ENCODE data around the gene CPPED1.
"Not testable (repeated sequence)": the region's sequence is repeated elsewhere in the genome, so short reads cannot be mapped to it uniquely, and the experiment has no call there.

Gene CPPED1

GRCh38 chr16:12792528-12792927, 11.2 kb downstream of the CPPED1 start:
- H2AFZ ChIP-seq (ENCODE audit: low read length, unreplicated experiment); H3K27me3 ChIP-seq (ENCODE audit: insufficient read depth, low read length); H3K79me2 ChIP-seq (ENCODE audit: control insufficient read depth, insufficient read depth, low read length, unreplicated experiment); H3K27ac ChIP-seq (ENCODE audit: low read depth, low read length); H3K4me1 ChIP-seq (ENCODE audit: control insufficient read depth, insufficient read depth, low read length, unreplicated experiment); H3K36me3 ChIP-seq (ENCODE audit: insufficient read depth, low read length); H3K4me3 ChIP-seq (ENCODE audit: low read depth, low read length): not testable (repeated sequence)

- peaks cover 4% of the 10 kb centered on the region for H3K79me2 ChIP-seq (ENCODE audit: control insufficient read depth, insufficient read depth, low read length, unreplicated experiment)
- no peaks in the 10 kb centered on the region for H3K27me3 ChIP-seq (ENCODE audit: insufficient read depth, low read length)
- H3K36me3 ChIP-seq (ENCODE audit: insufficient read depth, low read length) = no peaks in the 10 kb centered on the region
- H3K4me3 ChIP-seq (ENCODE audit: low read depth, low read length) = no peak overlapping the region
- H2AFZ ChIP-seq (ENCODE audit: low read length, unreplicated experiment) = no peak overlapping the region
- no peaks in the 10 kb centered on the region for H3K4me1 ChIP-seq (ENCODE audit: control insufficient read depth, insufficient read depth, low read length, unreplicated experiment)
- no peak overlapping the region for H3K27ac ChIP-seq (ENCODE audit: low read depth, low read length)
These were observed 12.3 kb downstream of the CPPED1 start for GRCh38 chr16:12791340-12791739.

GRCh38 chr16:12788758-12789157, 14.9 kb downstream of the CPPED1 start:
- Histone ChIP-seq H3K36me3 (ENCODE audit: insufficient read depth, low read length) (no peaks in the 10 kb centered on the region), H3K27me3 (ENCODE audit: insufficient read depth, low read length) (no peaks in the 10 kb centered on the region)

GRCh38 chr16:12786081-12786480, 17.6 kb downstream of the CPPED1 start:
- H3K36me3 ChIP-seq (ENCODE audit: insufficient read depth, low read length) = no peaks in the 10 kb centered on the region

More at GRCh38 chr16:12788758-12789157, 14.9 kb downstream of the CPPED1 start:
- Histone ChIP-seq H3K79me2 (ENCODE audit: control insufficient read depth, insufficient read depth, low read length, unreplicated experiment) (peaks cover 3% of the 10 kb centered on the region), H3K4me3 (ENCODE audit: low read depth, low read length) (no peak overlapping the region), H2AFZ (ENCODE audit: low read length, unreplicated experiment) (no peak overlapping the region), H3K4me1 (ENCODE audit: control insufficient read depth, insufficient read depth, low read length, unreplicated experiment) (no peaks in the 10 kb centered on the region), H3K27ac (ENCODE audit: low read depth, low read length) (no peak overlapping the region)

GRCh38 chr16:12784076-12784475, 19.6 kb downstream of the CPPED1 start:
- no peak overlapping the region for H3K27ac ChIP-seq (ENCODE audit: low read depth, low read length)
- no peaks in the 10 kb centered on the region for H3K27me3 ChIP-seq (ENCODE audit: insufficient read depth, low read length)
- no peaks in the 10 kb centered on the region for H3K36me3 ChIP-seq (ENCODE audit: insufficient read depth, low read length)
- H3K4me1 ChIP-seq (ENCODE audit: control insufficient read depth, insufficient read depth, low read length, unreplicated experiment) = no peaks in the 10 kb centered on the region
- no peaks in the 10 kb centered on the region for H3K79me2 ChIP-seq (ENCODE audit: control insufficient read depth, insufficient read depth, low read length, unreplicated experiment)
- H2AFZ ChIP-seq (ENCODE audit: low read length, unreplicated experiment) = no peak overlapping the region
- H3K4me3 ChIP-seq (ENCODE audit: low read depth, low read length) = no peak overlapping the region

More at GRCh38 chr16:12786081-12786480, 17.6 kb downstream of the CPPED1 start:
- Histone ChIP-seq H3K4me3 (ENCODE audit: low read depth, low read length) (no peak overlapping the region), H3K27ac (ENCODE audit: low read depth, low read length) (no peak overlapping the region), H3K79me2 (ENCODE audit: control insufficient read depth, insufficient read depth, low read length, unreplicated experiment) (no peaks in the 10 kb centered on the region), H3K27me3 (ENCODE audit: insufficient read depth, low read length) (no peaks in the 10 kb centered on the region), H3K4me1 (ENCODE audit: control insufficient read depth, insufficient read depth, low read length, unreplicated experiment) (no peaks in the 10 kb centered on the region), H2AFZ (ENCODE audit: low read length, unreplicated experiment) (no peak overlapping the region)

- no peaks in the 10 kb centered on the region for H3K36me3 ChIP-seq (ENCODE audit: insufficient read depth, low read length)
- H3K27me3 ChIP-seq (ENCODE audit: insufficient read depth, low read length) = no peaks in the 10 kb centered on the region
- H3K79me2 ChIP-seq (ENCODE audit: control insufficient read depth, insufficient read depth, low read length, unreplicated experiment) = no peaks in the 10 kb centered on the region
- no peak overlapping the region for H3K27ac ChIP-seq (ENCODE audit: low read depth, low read length)
- H3K4me3 ChIP-seq (ENCODE audit: low read depth, low read length) = no peak overlapping the region
- no peaks in the 10 kb centered on the region for H3K4me1 ChIP-seq (ENCODE audit: control insufficient read depth, insufficient read depth, low read length, unreplicated experiment)
- H2AFZ ChIP-seq (ENCODE audit: low read length, unreplicated experiment) = no peak overlapping the region
These were observed 21.9 kb downstream of the CPPED1 start for GRCh38 chr16:12781777-12782176.

GRCh38 chr16:12780467-12780866, 23.2 kb downstream of the CPPED1 start:
- Histone ChIP-seq H3K27ac (ENCODE audit: low read depth, low read length) (no peak overlapping the region), H3K36me3 (ENCODE audit: insufficient read depth, low read length) (no peaks in the 10 kb centered on the region), H3K4me3 (ENCODE audit: low read depth, low read length) (no peak overlapping the region), H3K4me1 (ENCODE audit: control insufficient read depth, insufficient read depth, low read length, unreplicated experiment) (no peaks in the 10 kb centered on the region), H3K79me2 (ENCODE audit: control insufficient read depth, insufficient read depth, low read length, unreplicated experiment) (no peaks in the 10 kb centered on the region), H3K27me3 (ENCODE audit: insufficient read depth, low read length) (no peaks in the 10 kb centered on the region), H2AFZ (ENCODE audit: low read length, unreplicated experiment) (no peak overlapping the region)

GRCh38 chr16:12778726-12779125, 25.0 kb downstream of the CPPED1 start:
- Histone ChIP-seq H3K79me2 (ENCODE audit: control insufficient read depth, insufficient read depth, low read length, unreplicated experiment) (no peaks in the 10 kb centered on the region), H3K4me1 (ENCODE audit: control insufficient read depth, insufficient read depth, low read length, unreplicated experiment) (no peaks in the 10 kb centered on the region), H2AFZ (ENCODE audit: low read length, unreplicated experiment) (no peak overlapping the region), H3K36me3 (ENCODE audit: insufficient read depth, low read length) (no peaks in the 10 kb centered on the region), H3K27ac (ENCODE audit: low read depth, low read length) (no peak overlapping the region), H3K27me3 (ENCODE audit: insufficient read depth, low read length) (no peaks in the 10 kb centered on the region), H3K4me3 (ENCODE audit: low read depth, low read length) (no peak overlapping the region)

GRCh38 chr16:12775656-12776236, 27.9 kb downstream of the CPPED1 start:
- H2AFZ ChIP-seq (ENCODE audit: low read length, unreplicated experiment) = no peak overlapping the region
- no peak overlapping the region for H3K4me3 ChIP-seq (ENCODE audit: low read depth, low read length)
- H3K27ac ChIP-seq (ENCODE audit: low read depth, low read length) = no peak overlapping the region
- no peaks in the 10 kb centered on the region for H3K27me3 ChIP-seq (ENCODE audit: insufficient read depth, low read length)
- H3K36me3 ChIP-seq (ENCODE audit: insufficient read depth, low read length) = no peaks in the 10 kb centered on the region
- no peaks in the 10 kb centered on the region for H3K4me1 ChIP-seq (ENCODE audit: control insufficient read depth, insufficient read depth, low read length, unreplicated experiment)
- H3K79me2 ChIP-seq (ENCODE audit: control insufficient read depth, insufficient read depth, low read length, unreplicated experiment) = no peaks in the 10 kb centered on the region

GRCh38 chr16:12773221-12773620, 30.5 kb downstream of the CPPED1 start:
- no peak overlapping the region for H3K4me3 ChIP-seq (ENCODE audit: low read depth, low read length)
- no peaks in the 10 kb centered on the region for H3K27me3 ChIP-seq (ENCODE audit: insufficient read depth, low read length)
- no peak overlapping the region for H2AFZ ChIP-seq (ENCODE audit: low read length, unreplicated experiment)
- no peaks in the 10 kb centered on the region for H3K4me1 ChIP-seq (ENCODE audit: control insufficient read depth, insufficient read depth, low read length, unreplicated experiment)
- H3K79me2 ChIP-seq (ENCODE audit: control insufficient read depth, insufficient read depth, low read length, unreplicated experiment) = no peaks in the 10 kb centered on the region
- no peaks in the 10 kb centered on the region for H3K36me3 ChIP-seq (ENCODE audit: insufficient read depth, low read length)
- no peak overlapping the region for H3K27ac ChIP-seq (ENCODE audit: low read depth, low read length)

GRCh38 chr16:12771341-12771798, 32.3 kb downstream of the CPPED1 start:
- Histone ChIP-seq H3K79me2 (ENCODE audit: control insufficient read depth, insufficient read depth, low read length, unreplicated experiment) (no peaks in the 10 kb centered on the region), H3K36me3 (ENCODE audit: insufficient read depth, low read length) (no peaks in the 10 kb centered on the region), H3K27me3 (ENCODE audit: insufficient read depth, low read length) (no peaks in the 10 kb centered on the region), H2AFZ (ENCODE audit: low read length, unreplicated experiment) (no peak overlapping the region), H3K27ac (ENCODE audit: low read depth, low read length) (no peak overlapping the region), H3K4me3 (ENCODE audit: low read depth, low read length) (no peak overlapping the region), H3K4me1 (ENCODE audit: control insufficient read depth, insufficient read depth, low read length, unreplicated experiment) (no peaks in the 10 kb centered on the region)
